ENCODE data around the gene MEIS3.

The MEIS3 gene

DNA sequence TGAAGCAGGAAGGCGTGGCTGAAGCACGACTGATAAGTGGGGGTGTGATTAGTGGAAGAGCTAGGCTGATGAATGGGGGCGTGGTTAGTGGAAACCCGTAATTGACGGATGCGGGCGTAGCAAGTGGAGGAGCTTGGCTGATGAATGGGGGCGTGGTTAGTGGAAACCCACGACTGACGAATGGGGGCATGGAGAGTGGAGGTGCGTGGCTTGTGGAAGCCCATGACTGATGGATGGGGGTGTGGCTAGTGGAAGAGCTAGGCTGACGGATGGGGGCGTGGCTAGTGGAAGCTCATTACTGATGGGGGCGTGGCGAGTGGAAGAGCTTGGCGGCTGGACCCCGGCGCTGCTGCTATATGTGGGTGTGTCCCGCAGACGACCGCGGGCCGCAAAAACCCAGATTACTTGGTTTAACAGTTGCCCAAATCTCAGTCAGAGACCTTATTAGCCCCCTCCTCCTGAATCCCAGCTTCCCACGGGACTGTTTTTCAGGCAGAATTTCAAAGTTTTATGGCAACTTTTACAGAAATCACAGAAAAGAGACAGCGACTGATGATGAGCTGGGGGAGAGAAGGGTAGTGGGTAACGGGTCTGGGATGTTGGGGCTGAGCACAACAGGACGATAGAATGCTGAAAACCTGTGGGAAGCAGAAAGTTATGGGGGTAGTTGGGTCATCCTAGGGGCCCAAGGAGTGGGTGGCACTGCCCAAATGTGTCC is 9.0 kb upstream of the MEIS3 start:
- no peaks in the 10 kb centered on the region for H3K9me3 ChIP-seq (ENCODE audit: control insufficient read depth, insufficient read depth, low read length)
- H3K4me1 ChIP-seq (ENCODE audit: insufficient read depth, low read length), result peaks cover 3% of the 10 kb centered on the region; the same call in 1 of the 2 replicates
- no peaks in the 10 kb centered on the region for H3K36me3 ChIP-seq (ENCODE audit: insufficient read depth, low read length)
- peak overlapping the region; percentile 49; the same call in 1 of the 2 replicates for H3K9ac ChIP-seq (ENCODE audit: low read depth, low read length)

DNA sequence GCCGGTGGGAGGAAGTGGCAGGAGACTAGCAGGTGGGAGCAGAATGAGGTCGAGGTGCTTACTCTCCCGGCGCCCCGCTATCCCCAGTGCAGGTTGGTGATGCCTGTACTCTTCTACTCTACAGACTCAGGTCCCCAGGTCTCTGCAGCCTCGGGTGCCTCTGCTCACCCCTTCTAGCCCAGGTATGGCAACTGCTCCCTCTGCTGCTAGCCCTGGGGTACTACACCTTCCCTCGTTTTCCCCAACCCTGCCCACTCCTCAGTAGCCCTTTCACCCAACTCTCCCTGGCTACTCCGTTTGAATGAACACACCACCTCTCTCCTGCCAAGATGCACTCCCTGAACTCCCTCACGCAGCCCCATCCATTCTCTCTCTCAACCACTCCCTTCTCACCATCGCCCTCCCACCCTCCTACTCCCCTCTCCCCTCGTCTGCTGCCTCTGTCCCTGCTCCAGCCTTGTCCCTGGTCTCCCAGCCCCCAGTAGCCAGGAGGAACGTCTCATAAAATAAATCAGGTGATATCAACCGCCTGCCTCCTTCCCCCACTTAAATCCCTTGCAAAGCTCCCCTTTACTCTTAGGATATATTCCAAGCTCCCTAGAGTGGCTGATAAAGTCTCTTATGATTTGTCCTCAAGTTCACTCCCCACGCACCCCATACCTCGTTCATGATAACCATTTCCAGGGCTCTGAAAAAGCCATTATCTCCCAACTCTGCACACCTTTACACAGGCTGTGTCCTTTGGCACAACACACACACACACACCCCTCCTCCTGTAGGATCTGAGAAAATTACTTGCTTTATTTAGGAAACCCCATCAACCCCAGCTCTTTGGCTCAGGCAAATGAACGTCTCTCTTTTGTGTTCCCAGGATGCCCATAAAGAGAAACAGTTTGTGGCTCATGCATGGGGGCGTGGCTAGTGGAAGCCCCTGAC is 8.2 kb upstream of the MEIS3 start:
- peak overlapping the region; percentile 49 for H3K9ac ChIP-seq (ENCODE audit: low read depth, low read length)
- H3K9me3 ChIP-seq (ENCODE audit: control insufficient read depth, insufficient read depth, low read length), result no peaks in the 10 kb centered on the region
- H3K36me3 ChIP-seq (ENCODE audit: insufficient read depth, low read length), result no peaks in the 10 kb centered on the region
- peaks cover 11% of the 10 kb centered on the region for H3K4me1 ChIP-seq (ENCODE audit: insufficient read depth, low read length)

DNA sequence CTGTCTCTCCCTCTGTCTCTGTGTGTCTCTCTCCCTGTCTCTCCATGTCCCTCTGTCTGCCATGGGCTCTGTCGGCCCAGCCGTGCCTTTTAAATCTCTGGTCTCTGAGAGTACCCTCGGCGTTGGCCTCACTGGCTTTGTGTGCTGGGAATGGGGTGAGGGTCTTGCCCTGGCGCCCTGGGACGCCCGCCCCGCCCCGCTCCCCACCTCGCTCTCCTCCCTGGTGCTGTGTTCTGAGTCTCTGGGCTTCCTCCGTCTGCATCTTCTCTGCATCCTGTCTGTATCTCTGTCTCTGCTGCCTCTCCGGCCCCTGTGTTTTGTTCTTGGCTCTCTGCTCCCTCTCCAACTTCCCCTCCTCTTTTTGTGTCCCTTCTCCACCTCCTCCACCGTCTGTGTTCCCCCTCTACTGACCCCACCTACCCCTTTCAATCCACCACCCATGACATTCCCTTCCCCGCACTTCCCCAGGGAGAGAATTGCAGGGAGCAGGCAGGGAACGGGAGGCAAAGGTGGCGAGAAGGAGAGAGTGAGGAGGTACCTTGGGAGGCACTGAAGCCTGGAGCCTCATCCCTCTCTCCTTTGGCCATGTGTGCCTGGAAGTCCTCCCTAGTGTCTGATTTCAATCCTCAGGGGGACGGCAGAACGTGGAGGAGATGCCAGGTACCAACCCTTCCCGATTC is 4.0 kb upstream of the MEIS3 start:
- H3K4me1 ChIP-seq (ENCODE audit: insufficient read depth, low read length), result peaks cover 25% of the 10 kb centered on the region
- H3K36me3 ChIP-seq (ENCODE audit: insufficient read depth, low read length), result no peaks in the 10 kb centered on the region
- H3K9me3 ChIP-seq (ENCODE audit: control insufficient read depth, insufficient read depth, low read length), result no peaks in the 10 kb centered on the region
- no peak overlapping the region for H3K9ac ChIP-seq (ENCODE audit: low read depth, low read length)

DNA sequence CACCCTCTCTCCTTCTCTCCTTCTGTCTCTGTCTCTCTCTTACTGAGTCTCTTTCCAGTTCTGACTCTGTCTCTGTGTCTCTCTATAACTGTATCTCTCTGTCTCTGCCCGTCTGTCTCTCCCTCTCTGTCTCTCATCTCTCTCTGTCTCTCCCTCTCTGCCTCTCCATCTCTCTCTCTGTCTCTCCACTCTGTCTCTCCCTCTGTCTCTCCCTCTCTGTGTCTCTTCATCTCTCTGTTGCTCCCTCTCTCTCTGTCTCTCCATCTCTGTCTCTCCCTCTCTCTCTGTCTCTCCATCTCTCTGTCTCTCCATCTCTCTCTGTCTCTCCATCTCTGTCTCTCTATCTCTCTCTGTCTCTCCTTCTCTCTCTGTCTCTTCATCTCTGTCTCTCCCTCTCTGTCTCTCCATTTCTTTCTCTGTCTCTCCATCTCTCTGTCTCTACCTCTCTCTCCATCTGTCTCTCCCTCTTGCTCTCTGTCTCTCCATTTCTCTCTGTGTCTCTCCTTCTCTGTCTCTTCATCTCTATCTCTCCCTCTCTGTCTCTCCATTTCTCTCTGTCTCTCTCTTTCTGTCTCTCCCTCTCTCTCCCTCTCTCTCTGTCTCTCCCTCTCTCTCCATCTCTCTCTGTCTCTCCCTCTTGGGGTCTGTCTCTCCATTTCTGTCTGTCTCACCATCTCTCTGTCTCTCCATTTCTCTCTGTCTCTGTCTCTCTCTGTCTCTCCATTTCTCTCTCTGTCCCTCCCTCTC is 3.3 kb upstream of the MEIS3 start:
- peaks cover 25% of the 10 kb centered on the region for H3K4me1 ChIP-seq (ENCODE audit: insufficient read depth, low read length)
- H3K9ac ChIP-seq (ENCODE audit: low read depth, low read length), result peak overlapping the region; percentile 48; the same call in 1 of the 2 replicates

DNA sequence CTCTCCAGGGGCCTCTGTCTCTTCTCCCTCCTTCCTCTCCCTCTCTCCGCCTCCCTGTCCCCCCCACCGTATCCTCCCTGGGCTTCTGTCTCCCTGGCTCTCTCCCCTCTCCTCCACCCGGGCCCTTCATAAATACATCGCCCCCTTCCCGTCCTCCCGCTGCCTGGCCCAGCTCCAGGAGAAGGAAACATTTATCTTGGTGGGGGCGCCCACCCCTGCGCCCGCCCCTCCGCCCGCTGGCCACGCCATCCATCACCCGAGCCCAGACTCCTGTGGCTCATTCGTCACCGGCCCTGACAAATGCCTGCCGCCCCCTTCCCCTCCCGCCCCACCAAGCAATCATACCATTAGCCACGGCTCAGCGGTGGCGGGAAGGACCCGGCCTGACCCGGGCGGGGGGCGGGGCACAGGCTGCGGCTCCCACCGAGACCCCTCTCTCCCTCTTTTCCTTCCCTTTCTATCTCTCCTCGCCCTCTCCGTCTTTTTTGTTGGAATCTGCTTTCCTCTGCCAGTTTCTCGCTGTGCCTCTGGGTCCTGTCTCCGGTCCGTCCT is 2.6 kb upstream of the MEIS3 start:
- Histone ChIP-seq H3K9ac (ENCODE audit: low read depth, low read length) (peak overlapping the region; percentile 48; the same call in 1 of the 2 replicates), H3K9me3 (ENCODE audit: control insufficient read depth, insufficient read depth, low read length) (no peaks in the 10 kb centered on the region), H3K4me1 (ENCODE audit: insufficient read depth, low read length) (peaks cover 25% of the 10 kb centered on the region), H3K36me3 (ENCODE audit: insufficient read depth, low read length) (no peaks in the 10 kb centered on the region)

More for the DNA sequence above, 3.3 kb upstream of the MEIS3 start:
- Histone ChIP-seq H3K36me3 (ENCODE audit: insufficient read depth, low read length) (no peaks in the 10 kb centered on the region), H3K9me3 (ENCODE audit: control insufficient read depth, insufficient read depth, low read length) (no peaks in the 10 kb centered on the region)

DNA sequence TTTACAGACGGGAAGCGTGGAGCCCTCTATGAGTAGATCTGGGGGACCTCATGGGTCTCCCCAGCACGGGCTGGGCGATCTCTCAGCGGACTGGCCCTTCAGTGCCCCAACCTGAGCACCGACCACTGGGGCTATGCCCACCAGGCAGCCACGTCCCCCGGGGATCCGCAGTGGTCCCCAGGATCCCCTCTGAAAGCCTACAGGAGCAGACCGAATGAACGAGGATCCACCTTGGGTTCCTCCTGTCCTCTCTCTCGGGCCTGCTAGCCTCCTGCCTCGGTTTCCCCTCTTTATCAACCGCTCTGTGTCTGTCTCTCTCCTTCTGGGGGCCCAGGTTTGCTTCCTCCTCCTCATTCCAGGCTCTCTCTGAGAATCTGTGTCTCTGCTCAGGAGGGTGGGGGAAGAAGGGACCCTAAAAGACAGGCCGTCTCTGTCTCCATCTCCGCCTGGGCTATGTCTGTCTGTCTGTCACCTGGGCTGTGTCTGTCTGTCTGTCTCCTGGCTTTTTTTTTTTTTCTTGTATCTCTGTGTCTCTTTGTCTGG is 2.0 kb upstream of the MEIS3 start:
- Histone ChIP-seq H3K9me3 (ENCODE audit: control insufficient read depth, insufficient read depth, low read length) (no peaks in the 10 kb centered on the region), H3K36me3 (ENCODE audit: insufficient read depth, low read length) (no peaks in the 10 kb centered on the region), H3K4me1 (ENCODE audit: insufficient read depth, low read length) (peaks cover 25% of the 10 kb centered on the region), H3K9ac (ENCODE audit: low read depth, low read length) (peak overlapping the region; percentile 48; the same call in 1 of the 2 replicates)

DNA sequence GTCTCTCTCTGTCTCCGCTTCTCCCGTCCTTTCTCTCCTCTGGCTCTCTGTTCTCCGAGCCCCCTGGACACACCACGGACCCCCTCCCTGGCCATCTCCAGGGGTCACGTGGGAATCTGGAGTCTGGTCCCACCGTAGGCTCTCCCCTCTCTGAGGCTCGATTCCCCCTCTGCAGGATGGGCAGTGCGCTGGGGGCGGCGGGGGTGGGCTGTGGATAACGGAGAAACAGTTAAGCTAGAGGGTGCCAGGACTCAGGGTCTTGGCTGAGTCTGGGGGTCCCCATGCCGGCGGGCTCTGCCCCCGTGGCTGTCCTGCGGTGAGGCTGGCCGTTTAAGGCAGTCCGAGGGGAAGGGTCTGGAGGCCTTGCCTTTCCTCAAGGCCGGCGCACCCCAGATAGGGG is 462 bp upstream of the MEIS3 start:
- Histone ChIP-seq H3K36me3 (ENCODE audit: insufficient read depth, low read length) (no peaks in the 10 kb centered on the region), H3K9ac (ENCODE audit: low read depth, low read length) (peak overlapping the region; percentile 48), H3K9me3 (ENCODE audit: control insufficient read depth, insufficient read depth, low read length) (no peaks in the 10 kb centered on the region), H3K4me1 (ENCODE audit: insufficient read depth, low read length) (peaks cover 25% of the 10 kb centered on the region)

DNA sequence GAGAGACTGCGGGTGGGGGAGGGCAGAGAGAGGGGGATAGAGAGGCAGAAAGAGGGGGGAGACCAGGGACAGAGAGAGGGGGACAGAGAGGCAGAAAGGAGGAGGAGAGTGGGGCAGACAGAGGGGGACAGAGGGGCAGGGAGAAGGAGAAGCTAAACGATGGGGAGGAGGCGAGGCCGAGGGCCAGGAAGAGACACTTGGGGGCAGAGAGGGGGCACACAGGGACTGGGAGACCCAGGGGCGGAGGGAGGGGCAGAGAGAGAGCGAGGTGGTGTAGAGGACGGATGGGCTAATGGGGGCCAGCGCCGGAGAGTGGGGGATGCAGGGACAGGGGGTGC is 666 bp downstream of the MEIS3 start:
- Histone ChIP-seq H3K36me3 (ENCODE audit: insufficient read depth, low read length) (no peaks in the 10 kb centered on the region), H3K4me1 (ENCODE audit: insufficient read depth, low read length) (peaks cover 25% of the 10 kb centered on the region), H3K9ac (ENCODE audit: low read depth, low read length) (peak overlapping the region; percentile 89), H3K9me3 (ENCODE audit: control insufficient read depth, insufficient read depth, low read length) (no peaks in the 10 kb centered on the region)

DNA sequence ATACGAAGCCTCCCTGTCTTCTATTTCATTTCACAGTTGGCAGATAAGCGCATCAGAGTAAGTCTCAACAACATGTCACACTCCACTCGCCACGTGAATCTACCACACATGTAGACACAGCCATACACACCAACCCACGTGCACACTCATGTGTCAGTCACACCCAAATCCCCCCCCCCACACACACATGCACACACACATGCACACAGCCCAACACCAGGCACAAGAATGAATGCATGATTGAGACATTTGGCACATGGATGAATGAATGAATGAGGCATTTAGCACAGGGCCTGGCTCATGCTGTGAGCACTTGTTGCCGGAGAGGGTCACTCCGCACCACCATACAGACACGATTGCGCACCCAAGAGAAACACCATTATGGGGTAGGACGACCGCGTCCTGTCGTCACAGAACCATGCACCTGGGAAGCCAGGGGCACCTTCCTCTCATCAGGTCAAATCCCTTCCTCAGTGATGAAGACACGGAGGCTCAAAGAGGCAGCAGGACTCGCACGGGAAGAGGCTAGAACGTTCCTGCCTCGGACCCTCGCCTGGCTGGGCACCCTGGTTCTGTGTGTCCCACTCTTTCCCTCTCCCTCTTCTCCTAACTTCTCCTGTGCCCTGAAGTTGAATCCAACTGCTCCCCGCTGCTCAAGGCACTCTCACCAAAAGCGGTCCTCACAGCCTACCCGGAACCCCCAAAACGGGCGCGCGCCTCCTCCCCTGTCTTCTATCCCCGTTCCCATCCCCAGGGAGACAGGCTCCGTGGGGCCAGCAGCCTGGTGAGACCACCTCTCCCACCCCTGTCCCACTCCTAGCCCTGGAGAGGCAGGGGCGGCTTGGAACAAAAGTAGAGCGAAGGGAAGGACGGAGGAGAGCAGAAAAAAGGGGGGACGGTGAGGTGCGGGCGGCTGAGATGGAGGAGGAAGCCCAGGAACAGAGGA is 1.3 kb downstream of the MEIS3 start:
- H3K9ac ChIP-seq (ENCODE audit: low read depth, low read length), result peak overlapping the region; percentile 89

DNA sequence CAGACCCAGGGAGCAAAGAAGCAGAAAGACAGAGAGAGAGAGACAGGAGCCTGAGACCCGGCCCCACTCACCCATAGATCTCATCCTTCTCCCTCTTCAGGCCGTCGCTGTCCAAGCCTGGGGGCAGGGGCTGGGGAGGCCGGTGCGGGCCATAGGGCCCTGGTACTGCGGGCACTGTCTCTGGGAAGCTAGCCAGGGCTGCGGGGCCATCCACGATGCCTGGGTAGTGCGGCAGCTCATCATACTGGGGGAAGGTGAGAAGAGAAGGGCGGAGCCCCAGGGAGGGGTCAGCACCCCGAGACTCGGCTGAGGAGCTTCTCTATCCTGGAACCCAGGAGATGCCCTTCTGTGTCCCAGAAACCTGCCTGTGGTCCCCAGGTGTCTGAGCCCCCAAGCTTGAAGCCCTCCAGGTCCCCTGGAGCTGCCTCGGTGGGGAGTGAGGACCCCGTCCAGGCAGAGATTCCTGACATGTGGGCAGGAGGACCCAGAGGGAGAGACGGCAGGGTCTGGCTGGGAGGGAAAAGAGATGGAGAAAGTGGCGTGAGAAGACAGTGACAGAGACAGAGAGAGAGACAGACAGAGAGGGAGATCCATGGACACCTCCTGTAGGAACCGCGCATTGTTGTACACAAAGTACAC is 2.1 kb downstream of the MEIS3 start:
- Histone ChIP-seq H3K36me3 (ENCODE audit: insufficient read depth, low read length) (peaks cover 4% of the 10 kb centered on the region; the same call in 1 of the 2 replicates), H3K9ac (ENCODE audit: low read depth, low read length) (peak overlapping the region; percentile 89; the same call in 1 of the 2 replicates), H3K4me1 (ENCODE audit: insufficient read depth, low read length) (peaks cover 11% of the 10 kb centered on the region; the same call in 1 of the 2 replicates)

More for the DNA sequence above, 1.3 kb downstream of the MEIS3 start:
- Histone ChIP-seq H3K36me3 (ENCODE audit: insufficient read depth, low read length) (peaks cover 4% of the 10 kb centered on the region; the same call in 1 of the 2 replicates), H3K4me1 (ENCODE audit: insufficient read depth, low read length) (peaks cover 19% of the 10 kb centered on the region), H3K9me3 (ENCODE audit: control insufficient read depth, insufficient read depth, low read length) (no peaks in the 10 kb centered on the region)

DNA sequence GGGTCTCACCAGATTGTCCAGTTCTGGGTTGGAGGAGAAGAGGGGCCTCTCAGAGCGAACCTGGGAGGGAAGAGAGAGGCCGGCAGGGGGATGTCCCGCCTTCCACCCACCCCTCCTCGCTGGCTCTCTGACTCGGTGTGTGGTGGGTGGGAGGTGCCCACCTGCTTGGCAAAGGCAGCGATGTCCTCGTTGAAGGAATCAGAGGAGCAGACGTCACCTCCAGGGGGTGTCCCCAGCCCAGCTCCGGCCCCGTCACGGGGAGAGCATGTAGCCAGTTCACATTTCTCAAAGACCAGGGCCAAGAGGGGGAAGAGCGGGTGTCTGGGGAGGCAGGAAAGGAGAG is 2.7 kb downstream of the MEIS3 start:
- H3K9ac ChIP-seq (ENCODE audit: low read depth, low read length), result no peak overlapping the region
- H3K36me3 ChIP-seq (ENCODE audit: insufficient read depth, low read length), result peaks cover 4% of the 10 kb centered on the region; the same call in 1 of the 2 replicates

More for the DNA sequence above, 2.1 kb downstream of the MEIS3 start:
- no peaks in the 10 kb centered on the region for H3K9me3 ChIP-seq (ENCODE audit: control insufficient read depth, insufficient read depth, low read length)

DNA sequence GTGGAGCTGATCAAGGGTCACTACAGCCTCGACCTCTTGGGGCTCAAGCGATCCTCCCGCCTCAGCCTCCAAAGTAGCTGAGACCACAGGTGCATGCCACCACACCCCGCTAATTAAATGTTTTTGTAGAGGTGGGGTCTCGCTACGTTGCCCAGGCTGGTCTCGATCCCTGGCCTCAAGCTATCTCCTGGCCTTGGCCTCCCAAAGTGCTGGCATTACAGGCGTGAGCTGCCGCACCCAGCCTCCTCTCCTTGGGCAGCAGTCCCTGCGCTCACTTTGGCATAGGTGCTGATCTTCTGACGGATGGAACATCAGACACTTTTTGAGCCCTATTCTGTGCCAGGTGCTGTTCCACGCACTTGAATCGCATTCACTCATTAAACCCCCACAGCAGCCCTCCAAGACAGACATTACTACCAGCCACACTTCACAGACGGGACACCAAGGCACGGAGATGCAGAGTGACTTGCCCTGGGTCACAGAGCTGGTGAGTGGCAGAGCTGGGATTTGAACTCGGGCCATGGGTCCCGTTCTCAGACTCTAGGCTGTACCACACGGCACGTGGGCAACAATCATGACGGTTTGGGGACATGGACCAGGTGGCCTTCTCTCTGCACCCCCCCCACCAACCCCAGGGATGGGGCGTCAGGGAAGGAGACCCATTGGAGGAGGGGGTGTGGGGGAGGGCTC is 3.2 kb downstream of the MEIS3 start:
- Histone ChIP-seq H3K4me1 (ENCODE audit: insufficient read depth, low read length) (peaks cover 4% of the 10 kb centered on the region; the same call in 1 of the 2 replicates), H3K9ac (ENCODE audit: low read depth, low read length) (no peak overlapping the region), H3K36me3 (ENCODE audit: insufficient read depth, low read length) (peaks cover 4% of the 10 kb centered on the region; the same call in 1 of the 2 replicates), H3K9me3 (ENCODE audit: control insufficient read depth, insufficient read depth, low read length) (no peaks in the 10 kb centered on the region)

More for the DNA sequence above, 2.7 kb downstream of the MEIS3 start:
- H3K9me3 ChIP-seq (ENCODE audit: control insufficient read depth, insufficient read depth, low read length), result no peaks in the 10 kb centered on the region
- H3K4me1 ChIP-seq (ENCODE audit: insufficient read depth, low read length), result peaks cover 8% of the 10 kb centered on the region; the same call in 1 of the 2 replicates
